T-helper 2 cell (primary cell): ENCODE data around the gene LRP1B.
"Not testable (repeated sequence)": the region's sequence is repeated elsewhere in the genome, so short reads cannot be mapped to it uniquely, and the experiment has no call there.

Source experiments
- DNase-seq, 5 experiments: peaks; one replicate each; pipeline versions ENCODE4 v3.0.0 to v3.0.0-alpha.2; 2012 to 2022

LRP1B gene

GRCh38 chr2:140747665-140748064 lies 1383.2 kb downstream of the LRP1B start:
- DNase-seq, result peak in 1 of 5 experiments; percentile 24

DNA sequence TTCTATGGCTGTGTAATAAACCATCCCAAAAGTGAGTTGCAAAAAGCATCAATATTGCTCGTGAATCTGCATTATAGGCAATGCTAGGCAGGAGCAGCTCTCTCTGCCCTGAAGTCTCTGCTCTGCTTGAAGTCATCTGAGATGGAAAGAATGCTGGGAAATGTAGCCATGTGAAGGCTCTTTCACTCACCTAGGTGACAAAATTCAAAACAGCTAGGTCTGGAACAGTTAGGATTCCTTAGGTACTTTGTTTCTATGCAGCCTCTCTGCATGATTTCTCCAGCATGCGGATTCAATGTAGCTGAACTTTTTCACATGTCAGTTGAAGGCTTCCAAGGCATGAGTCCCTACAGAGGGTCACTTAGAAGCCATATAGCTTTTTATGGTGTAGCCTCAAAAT lies 1383.7 kb downstream of the LRP1B start:
- DNase-seq, result no peak

- no peak for DNase-seq
Measured at GRCh38 chr2:140744379-140744778, 1386.4 kb downstream of the LRP1B start.

DNA sequence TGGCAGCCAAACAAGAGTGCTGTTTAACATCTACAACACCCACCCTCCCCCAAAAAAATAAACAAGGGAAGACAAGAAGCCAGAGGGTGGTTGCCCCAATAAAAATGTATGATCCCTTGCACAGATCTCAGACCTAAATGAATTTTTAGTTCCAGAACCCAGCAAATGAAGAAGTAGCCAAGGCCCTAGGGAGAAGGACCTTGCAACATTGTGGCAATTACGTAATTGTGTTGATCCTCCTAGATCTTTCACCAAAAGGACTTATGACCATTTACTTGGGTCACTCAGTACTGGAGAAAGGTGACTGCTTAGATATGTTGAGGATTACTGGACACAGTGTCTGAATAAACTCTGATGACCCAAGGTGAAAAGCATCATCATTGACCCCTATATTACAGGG lies 1393.8 kb downstream of the LRP1B start:
- no peak for DNase-seq

GRCh38 chr2:140734992-140735391 lies 1395.8 kb downstream of the LRP1B start:
- DNase-seq, result no peak

- DNase-seq, result no peak
Measured at GRCh38 chr2:140718999-140719398, 1411.8 kb downstream of the LRP1B start.

DNA sequence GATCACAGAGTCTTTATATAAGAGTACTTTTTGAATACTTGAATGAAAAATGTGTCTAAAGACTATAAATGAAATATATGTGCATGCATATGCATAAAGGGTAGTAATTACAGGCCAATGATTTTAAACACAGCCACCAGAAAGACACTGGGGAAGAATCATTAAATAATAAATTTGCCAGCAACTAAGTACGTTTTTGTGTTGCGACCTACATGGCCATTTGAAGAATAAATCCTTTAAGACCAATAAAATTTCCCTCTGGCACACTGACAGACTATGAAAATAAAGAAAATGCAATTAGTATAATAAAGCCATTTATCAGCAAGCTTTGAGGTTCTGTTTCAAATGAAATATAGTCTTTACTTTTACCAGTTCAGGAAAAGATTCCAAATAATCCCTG lies 1413.3 kb downstream of the LRP1B start:
- DNase-seq, result no peak

DNA sequence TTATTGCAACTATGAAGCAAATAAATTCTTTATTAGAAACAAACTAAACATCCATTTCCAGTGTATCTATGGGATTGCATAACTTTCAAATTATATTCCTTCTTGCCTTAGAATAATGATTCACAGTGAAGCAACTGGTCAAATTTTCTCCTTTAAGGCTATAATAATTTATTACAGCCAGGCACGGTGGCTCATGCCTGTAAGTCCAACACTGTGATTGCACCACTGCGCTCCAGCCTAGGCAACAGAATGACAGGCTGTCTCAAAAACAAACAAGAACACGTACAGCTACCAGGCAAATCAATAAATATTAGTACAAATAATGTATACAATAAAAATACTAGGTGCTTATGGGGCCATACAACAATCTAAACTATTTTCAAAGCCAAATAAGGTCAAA lies 1416.2 kb downstream of the LRP1B start:
- DNase-seq, result no peak

DNA sequence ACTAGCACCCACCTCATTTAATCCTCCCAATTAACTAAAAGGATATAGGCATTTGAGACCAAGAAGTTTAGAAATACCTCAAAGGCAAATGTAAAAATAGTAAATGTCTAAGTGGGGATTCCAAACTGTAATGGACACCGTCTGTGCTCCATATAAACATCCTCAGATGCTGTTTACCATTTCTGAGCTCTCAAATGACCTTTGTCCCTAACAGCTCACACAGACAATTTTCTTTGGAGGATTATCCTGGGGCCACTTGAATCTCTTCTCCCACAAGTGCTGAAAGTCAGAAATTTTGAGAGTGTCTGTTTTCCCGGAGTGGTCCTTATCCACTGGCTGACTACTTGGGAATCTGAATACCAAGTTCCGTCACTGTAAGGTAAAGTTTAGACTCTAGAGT lies 1418.9 kb downstream of the LRP1B start:
- no peak for DNase-seq

DNA sequence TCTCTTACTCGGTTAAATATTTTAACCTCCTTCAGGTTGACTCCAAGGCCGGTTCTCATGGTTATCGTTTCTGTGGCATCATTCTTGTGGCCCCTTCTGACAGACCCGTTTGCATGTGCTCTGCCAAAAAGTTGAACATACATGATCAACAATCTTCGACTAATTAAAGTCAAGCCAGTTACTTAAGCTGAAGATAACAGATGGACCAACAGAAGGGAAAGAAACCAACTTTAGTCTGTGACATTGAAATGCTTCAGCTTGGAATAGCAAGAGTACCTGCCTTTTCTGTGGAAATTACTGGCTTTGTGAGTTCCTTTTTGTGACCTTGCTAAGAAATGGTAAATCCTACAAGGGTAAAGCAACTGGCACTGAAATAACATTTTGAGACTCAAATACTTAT lies 1429.1 kb downstream of the LRP1B start:
- no peak for DNase-seq

GRCh38 chr2:140698636-140699035 lies 1432.2 kb downstream of the LRP1B start:
- DNase-seq, result no peak

DNA sequence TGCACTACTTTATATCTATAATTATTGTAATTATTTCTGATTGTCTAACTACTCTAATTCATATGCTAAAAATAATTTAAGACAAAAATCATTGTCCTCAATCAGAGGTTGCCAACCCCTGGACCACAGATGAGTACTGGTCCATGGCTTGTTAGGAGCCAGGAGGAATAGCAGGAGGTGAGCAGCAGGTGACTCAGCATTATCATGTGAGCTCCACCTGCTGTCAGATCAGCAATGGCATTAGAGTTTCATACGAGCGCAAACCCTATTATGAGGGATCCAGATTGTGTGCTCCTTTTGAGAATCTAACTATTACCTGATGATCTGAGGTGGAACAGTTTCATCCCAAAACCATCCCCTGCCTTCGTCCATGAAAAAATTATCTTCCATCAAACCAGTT lies 1434.4 kb downstream of the LRP1B start:
- no peak for DNase-seq

DNA sequence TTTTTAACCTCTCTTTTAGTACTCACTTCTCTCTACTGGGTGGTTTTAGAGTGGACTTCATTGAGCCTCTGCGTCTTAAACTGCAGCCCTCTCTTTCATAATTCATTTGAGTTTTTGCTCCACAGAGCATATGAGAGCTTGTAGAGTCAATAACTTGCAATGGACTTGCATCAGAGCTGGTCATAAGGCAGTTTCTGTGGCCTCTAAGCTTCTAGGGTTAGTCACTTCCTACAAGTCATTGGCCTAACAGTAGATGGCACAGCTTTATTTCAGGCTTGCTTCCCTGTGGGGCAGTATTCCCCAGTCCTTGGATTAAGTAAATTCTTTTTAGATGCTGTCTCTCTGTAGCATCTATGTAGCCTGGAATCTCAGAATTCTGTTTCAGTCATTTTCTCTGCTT lies 1435.7 kb downstream of the LRP1B start:
- DNase-seq, result no peak

DNA sequence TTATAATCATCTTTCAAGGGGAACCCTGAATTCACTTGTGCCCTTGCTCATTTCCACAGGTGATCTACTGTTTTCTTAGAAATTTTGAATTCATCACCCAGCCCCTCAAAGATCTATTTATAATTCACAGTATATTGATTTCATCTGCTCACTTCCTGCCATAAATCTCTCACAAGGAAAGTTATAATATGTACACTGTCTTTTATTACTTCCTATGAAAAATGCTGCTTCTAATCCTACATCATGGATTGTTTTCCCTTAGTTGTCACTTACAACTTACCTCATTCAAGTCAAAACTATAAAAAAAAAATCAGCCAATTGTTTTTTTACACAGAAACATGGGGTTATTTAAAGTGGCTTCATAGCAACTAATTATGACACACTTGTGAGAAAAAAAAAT lies 1443.0 kb downstream of the LRP1B start:
- DNase-seq, result no peak

GRCh38 chr2:140683658-140684057 lies 1447.2 kb downstream of the LRP1B start:
- DNase-seq, result no peak

DNA sequence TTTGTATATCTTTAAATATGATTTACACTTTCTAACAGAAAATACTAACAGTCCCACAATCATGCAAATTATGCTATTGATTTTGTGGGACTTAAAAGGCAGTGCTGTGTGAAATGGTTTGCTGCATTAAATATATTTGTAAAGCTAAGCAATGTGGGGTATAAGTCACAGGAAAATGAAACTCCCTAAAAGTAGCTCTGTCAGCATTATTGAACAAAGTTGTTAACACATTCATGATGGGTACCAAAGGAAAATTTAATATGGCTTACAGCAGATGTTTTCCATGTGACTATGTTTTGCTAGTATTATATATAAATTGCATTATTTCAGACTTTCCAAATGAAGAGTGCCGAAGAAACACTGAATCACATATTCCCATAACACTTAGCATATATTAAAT lies 1450.0 kb downstream of the LRP1B start:
- no peak for DNase-seq

- no peak for DNase-seq
Measured at GRCh38 chr2:140679752-140680151, 1451.1 kb downstream of the LRP1B start.

GRCh38 chr2:140669911-140670310 lies 1460.9 kb downstream of the LRP1B start:
- DNase-seq, result no peak

- no peak for DNase-seq
Measured at GRCh38 chr2:140667203-140667602, 1463.6 kb downstream of the LRP1B start.

DNA sequence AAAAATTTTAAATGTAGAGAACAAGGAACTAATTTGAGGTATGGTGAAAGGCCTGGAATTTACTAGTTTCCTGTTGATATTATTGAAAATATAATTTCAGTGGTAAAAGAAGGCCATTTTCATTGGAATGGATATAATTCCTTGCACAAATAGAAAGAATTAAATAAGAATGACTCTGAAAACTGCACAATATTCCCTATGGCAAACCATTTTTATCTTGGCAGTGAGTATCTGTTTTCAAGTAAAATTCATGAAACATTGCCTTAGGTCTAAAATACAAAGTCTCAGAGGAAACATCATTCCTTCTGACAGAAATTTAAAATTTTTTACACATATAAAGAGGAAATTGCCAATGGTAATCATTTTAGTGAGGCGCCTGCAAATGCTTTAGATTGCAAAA lies 1468.3 kb downstream of the LRP1B start:
- DNase-seq, result no peak

- no peak for DNase-seq
Measured at GRCh38 chr2:140658760-140659692, 1471.8 kb downstream of the LRP1B start.

DNA sequence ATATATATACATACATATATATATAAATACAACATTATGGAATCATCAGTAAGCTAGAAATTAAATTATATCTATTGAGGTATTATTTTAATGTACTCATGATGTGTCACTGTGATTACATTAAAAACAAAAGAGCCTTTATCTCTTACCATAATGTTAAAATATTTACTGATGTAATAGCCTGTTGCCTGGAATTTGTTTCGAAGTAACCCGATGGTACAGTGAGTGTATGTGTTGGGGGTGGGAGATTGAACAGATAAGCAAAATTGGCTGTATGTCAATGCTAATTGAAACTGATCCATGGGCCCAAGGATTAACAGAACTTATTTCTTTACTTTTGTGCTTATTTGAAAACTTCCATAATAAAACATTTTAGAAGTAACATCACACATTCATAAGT lies 1473.2 kb downstream of the LRP1B start:
- DNase-seq, result no peak

DNA sequence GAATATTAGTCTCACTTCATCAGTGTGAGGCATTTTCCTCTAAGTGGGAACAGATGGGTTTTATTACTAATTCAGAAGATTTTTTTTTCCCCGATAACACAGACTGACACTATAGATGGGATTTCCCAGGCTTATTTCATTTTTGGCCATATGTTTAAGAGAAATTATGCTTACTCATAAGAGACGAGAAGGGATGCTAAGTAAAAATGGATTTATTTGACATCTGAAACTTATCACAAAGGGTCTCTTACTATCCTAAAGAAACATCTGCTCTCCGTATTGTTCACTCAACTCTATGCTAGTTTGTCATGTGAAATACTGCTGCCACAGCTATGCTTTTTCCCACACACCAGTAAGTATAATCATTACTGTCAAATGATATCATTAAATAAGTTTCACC lies 1476.3 kb downstream of the LRP1B start:
- no peak for DNase-seq

- no peak for DNase-seq
Measured at GRCh38 chr2:140650825-140651224, 1480.0 kb downstream of the LRP1B start.

- DNase-seq, result not testable (repeated sequence)
Measured at GRCh38 chr2:140650134-140650533, 1480.7 kb downstream of the LRP1B start.
